H1 (cell line): ENCODE results near the gene TLR8. TPM values are rescaled to one million over a fixed set of nuclear protein-coding genes. Genes with fewer than 3 reads are reported as not detected.

Experiments used
- CBX8 ChIP-seq: fragments of 300-800, 300-1000 bp; sonication (generic); IDR thresholded peaks from 2 replicates; pipeline ENCODE4 v1.7.1; 2016; ENCODE audit warnings: low read depth, low read length, borderline replicate concordance
- CHD1 ChIP-seq: IDR thresholded peaks from 2 replicates; pipeline ENCODE4 v1.6.1; 2012; ENCODE audit warnings: low read depth, low read length, improper control_type of control experiment
- CTCF ChIP-seq, 3 experiments: IDR thresholded peaks; 1 replicate in 2 of 3; 2 replicates in 1 of 3; pipeline versions ENCODE4 v1.5.1 to v1.6.1; 2011; ENCODE audit warnings: low read length in 3 of 3, mild to moderate bottlenecking in 3 of 3, inconsistent platforms in 2 of 3, low read depth in 1 of 3, moderate library complexity in 1 of 3; ENCODE audit not compliant: insufficient read depth in 1 of 3; ENCODE audit errors: control extremely low read depth in 1 of 3
- EGR1 ChIP-seq: IDR thresholded peaks from 2 replicates; pipeline ENCODE4 v1.6.1; 2011; ENCODE audit warnings: low read depth, low read length, borderline replicate concordance
- EZH2 ChIP-seq: fragments of 200-600 bp; sonication (generic); IDR thresholded peaks from 2 replicates; pipeline ENCODE4 v1.7.1; 2012; ENCODE audit warnings: low read depth, mild to moderate bottlenecking, moderate library complexity, low read length, inconsistent platforms; ENCODE audit not compliant: severe bottlenecking
- JUND ChIP-seq: IDR thresholded peaks from 2 replicates; pipeline ENCODE4 v1.6.1; 2011; ENCODE audit warnings: mild to moderate bottlenecking, improper control_type of control experiment, low read length
- MAX ChIP-seq: IDR thresholded peaks from 2 replicates; pipeline ENCODE4 v1.6.1; 2012; ENCODE audit warnings: inconsistent platforms
- PHF8 ChIP-seq: fragments of 200-600 bp; sonication (generic); conservative IDR thresholded peaks from 2 replicates; pipeline ENCODE4 v1.7.1; 2012; ENCODE audit warnings: low read depth, mild to moderate bottlenecking, inconsistent platforms, low read length, moderate library complexity
- POLR2A ChIP-seq, 2 experiments: IDR thresholded peaks; 1 replicate in 1 of 2; 2 replicates in 1 of 2; pipeline ENCODE4 v1.6.1; 2011; ENCODE audit warnings: low read depth in 2 of 2, low read length in 2 of 2, mild to moderate bottlenecking in 2 of 2; ENCODE audit errors: control extremely low read depth in 1 of 2
- SP1 ChIP-seq: IDR thresholded peaks from 2 replicates; pipeline ENCODE4 v1.6.1; 2011; ENCODE audit warnings: low read depth, low read length
- SP4 ChIP-seq: IDR thresholded peaks from 2 replicates; pipeline ENCODE4 v1.6.1; 2012; ENCODE audit warnings: low read length, inconsistent platforms
- YY1 ChIP-seq: IDR thresholded peaks from 2 replicates; pipeline ENCODE4 v1.6.1; 2011; ENCODE audit warnings: low read depth, mild to moderate bottlenecking, low read length
- polyA plus RNA-seq, 7 experiments: library from polyadenylated mRNA; depleted of rRNA in 3 of 7; stranded (reverse) in 5 of 7; unstranded in 2 of 7; fragments of >200 nt in 5 of 7; fragments of 200-250 nt in 2 of 7; gene quantifications; 1 replicate in 5 of 7; 2 replicates in 1 of 7; 4 replicates in 1 of 7; pipeline versions ENCODE4 v1.2.1 to v1.2.3, GENCODE V29; 2011 to 2013; ENCODE audit warnings: missing spikeins in 2 of 7, mixed read lengths in 2 of 7
- total RNA-seq: library from RNA; stranded (reverse); fragmentation: NEBNext Ultra II Directional; extraction: Animal tissue kit (Norgen Biotek cat#: 25700); gene quantifications from 2 replicates; pipeline ENCODE4 v1.2.1, GENCODE V29; 2021

TLR8 gene
- total and polyA plus RNA-seq, 2 of the 8 experiments (the other 6 are each of a cell fraction or from before 2014, with no cell fraction given): not detected

DNA sequence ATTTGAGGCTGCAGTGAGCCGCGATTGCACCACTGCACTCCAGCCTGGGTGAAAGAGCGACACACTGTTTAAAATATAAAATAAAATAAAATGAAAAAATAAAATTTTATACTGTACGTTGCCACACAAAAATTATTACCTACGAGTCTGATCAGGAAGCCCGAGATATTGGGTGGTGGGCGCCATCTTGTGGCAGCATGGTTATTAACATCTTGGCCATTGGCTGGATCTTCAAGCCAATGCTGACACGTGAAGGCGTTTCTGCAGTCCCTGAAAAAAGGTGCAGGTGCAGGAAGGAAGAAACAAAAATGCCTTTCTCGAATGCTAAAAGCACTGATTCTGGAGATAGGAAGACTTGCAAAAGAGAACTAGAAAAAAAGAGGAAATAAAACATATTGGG lies 4.9 kb upstream of the TLR8 start (continued):
- peak; percentile 36 to 54 (median 53) for TF ChIP-seq CTCF (IDR thresholded peaks at IDR 0.05; ENCODE audit: control extremely low read depth in 1 of 3, insufficient read depth in 1 of 3, low read depth in 1 of 3, low read length in 3 of 3)
- TF ChIP-seq POLR2A (IDR thresholded peaks at IDR 0.05; ENCODE audit: control extremely low read depth in 1 of 2, low read depth in 2 of 2, low read length in 2 of 2): no peak
- TF ChIP-seq PHF8: no peak
- no peak for TF ChIP-seq JUND
- TF ChIP-seq EZH2: no peak
- no peak for TF ChIP-seq CHD1
- no peak for TF ChIP-seq SP1
- TF ChIP-seq MAX: peak; percentile 63
- no peak for TF ChIP-seq YY1
- TF ChIP-seq EGR1: no peak
- no peak for TF ChIP-seq CBX8
- TF ChIP-seq SP4: no peak
